ENCODE measurements around the gene GYS2. TPM values are rescaled to one million over a fixed set of nuclear protein-coding genes. Genes with fewer than 3 reads are reported as not detected.

The GYS2 gene
- total and polyA plus RNA-seq, 4 donors = 15.5 to 86.8 (median 34.1) TPM

- WGBS = 23% methylated on average over 2 of the region's 2 CpGs
- H3K9me3 ChIP-seq (ENCODE audit: control insufficient read depth in 4 of 4, low read length in 3 of 4) = no peaks in the 10 kb centered on the region
- peak overlapping the region; percentile 40 to 80 for H3K27ac ChIP-seq (ENCODE audit: low read depth in 1 of 2, low read length in 2 of 2)
- no peak for DNase-seq (ENCODE audit: low spot score)
- peaks cover 2 to 21% (median 16%) of the 10 kb centered on the region in 4 donors for H3K4me1 ChIP-seq (ENCODE audit: control insufficient read depth in 4 of 4, insufficient read depth in 4 of 4, low read length in 3 of 4)
- H3K9ac ChIP-seq (ENCODE audit: low read depth in 1 of 2, low read length in 2 of 2) = no peak overlapping the region
- H3K4me3 ChIP-seq (ENCODE audit: low read depth in 1 of 3, low read length in 3 of 3) = no peak overlapping the region
- peak in 1 of 2 donors; percentile 41 for TF ChIP-seq RAD21 (IDR thresholded peaks at IDR 0.05)
- TF ChIP-seq ATF3 (IDR thresholded peaks at IDR 0.05) = no peak
- H3K36me3 ChIP-seq (ENCODE audit: control insufficient read depth in 4 of 4, insufficient read depth in 3 of 4, low read depth in 1 of 4, low read length in 3 of 4) = peaks cover 0 to 10% (median 5%) of the 10 kb centered on the region in 4 donors
- H3K27me3 ChIP-seq (ENCODE audit: control insufficient read depth in 4 of 4, insufficient read depth in 4 of 4, low read length in 3 of 4) = no peaks in the 10 kb centered on the region
Measured at GRCh38 chr12:21561158-21561557, 43.5 kb downstream of the GYS2 start.

DNA sequence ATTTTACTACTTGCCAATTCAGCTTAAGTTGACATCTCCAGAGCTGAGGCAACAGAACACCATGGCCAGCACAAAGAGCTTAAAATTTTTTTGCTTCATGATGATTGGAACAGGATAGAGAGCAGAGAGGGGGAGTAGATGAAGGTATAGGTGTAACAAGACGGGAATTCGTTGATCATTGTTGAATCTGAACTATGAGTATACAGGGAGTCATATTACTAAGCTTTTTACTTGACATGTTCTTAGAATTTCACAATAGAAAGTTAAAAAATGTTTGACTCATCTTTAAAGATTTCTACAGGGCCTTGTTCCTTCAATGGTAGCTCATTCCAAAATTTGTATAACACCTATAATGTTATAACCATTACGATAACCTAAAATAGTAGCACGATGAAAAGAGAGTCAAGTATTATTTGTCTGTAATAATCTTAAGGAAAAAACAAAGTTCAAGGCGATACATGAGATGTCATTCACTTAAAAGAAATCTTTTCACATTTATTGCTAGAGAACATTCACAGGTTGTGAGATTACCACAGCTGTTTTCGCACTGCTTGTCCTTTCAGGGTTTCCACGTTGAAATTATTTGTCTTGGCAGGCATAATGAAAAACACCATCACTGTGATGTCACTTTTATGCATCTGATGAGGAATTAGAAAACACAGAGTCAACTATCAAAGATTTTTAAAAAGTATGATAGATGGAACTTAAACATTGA lies 44.6 kb downstream of the GYS2 start:
- Histone ChIP-seq H3K36me3 (ENCODE audit: control insufficient read depth in 4 of 4, insufficient read depth in 3 of 4, low read depth in 1 of 4, low read length in 3 of 4) (peaks cover 0 to 11% (median 5%) of the 10 kb centered on the region in 4 donors), H3K27me3 (ENCODE audit: control insufficient read depth in 4 of 4, insufficient read depth in 4 of 4, low read length in 3 of 4) (no peaks in the 10 kb centered on the region), H3K4me3 (ENCODE audit: low read depth in 1 of 3, low read length in 3 of 3) (no peak overlapping the region), H3K9me3 (ENCODE audit: control insufficient read depth in 4 of 4, low read length in 3 of 4) (no peaks in the 10 kb centered on the region), H3K27ac (ENCODE audit: low read depth in 1 of 2, low read length in 2 of 2) (peak overlapping the region; percentile 66 to 80), H3K4me1 (ENCODE audit: control insufficient read depth in 4 of 4, insufficient read depth in 4 of 4, low read length in 3 of 4) (peaks cover 2 to 15% (median 9%) of the 10 kb centered on the region in 4 donors), H3K9ac (ENCODE audit: low read depth in 1 of 2, low read length in 2 of 2) (no peak overlapping the region)
- no peak for TF ChIP-seq EGR1 (IDR thresholded peaks at IDR 0.05; ENCODE audit: low read depth in 2 of 2)
- peak; percentile 40 for TF ChIP-seq SP1 (IDR thresholded peaks at IDR 0.05)
- peak; percentile 52 to 58 for TF ChIP-seq HNF4A (conservative IDR thresholded peaks at IDR 0.05)
- TF ChIP-seq, protein P1, sequence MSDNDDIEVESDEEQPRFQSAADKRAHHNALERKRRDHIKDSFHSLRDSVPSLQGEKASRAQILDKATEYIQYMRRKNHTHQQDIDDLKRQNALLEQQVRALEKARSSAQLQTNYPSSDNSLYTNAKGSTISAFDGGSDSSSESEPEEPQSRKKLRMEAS (IDR thresholded peaks at IDR 0.05) = peak; percentile 54
- peak; percentile 23 to 46 for TF ChIP-seq RAD21 (IDR thresholded peaks at IDR 0.05)
- no peak for TF ChIP-seq REST (IDR thresholded peaks at IDR 0.05)
- no peak for TF ChIP-seq TAF1 (conservative IDR thresholded peaks at IDR 0.05)
- TF ChIP-seq FOXA1 (IDR thresholded peaks at IDR 0.05) = no peak
- TF ChIP-seq ATF3 (IDR thresholded peaks at IDR 0.05) = peak; percentile 20
- peak; percentile 18 to 59 for TF ChIP-seq RXRA (IDR thresholded peaks at IDR 0.05)
- TF ChIP-seq NR2F2 (IDR thresholded peaks at IDR 0.05) = no peak
- peak; percentile 33 for TF ChIP-seq FOXA2 (IDR thresholded peaks at IDR 0.05)
- TF ChIP-seq, protein P2, sequence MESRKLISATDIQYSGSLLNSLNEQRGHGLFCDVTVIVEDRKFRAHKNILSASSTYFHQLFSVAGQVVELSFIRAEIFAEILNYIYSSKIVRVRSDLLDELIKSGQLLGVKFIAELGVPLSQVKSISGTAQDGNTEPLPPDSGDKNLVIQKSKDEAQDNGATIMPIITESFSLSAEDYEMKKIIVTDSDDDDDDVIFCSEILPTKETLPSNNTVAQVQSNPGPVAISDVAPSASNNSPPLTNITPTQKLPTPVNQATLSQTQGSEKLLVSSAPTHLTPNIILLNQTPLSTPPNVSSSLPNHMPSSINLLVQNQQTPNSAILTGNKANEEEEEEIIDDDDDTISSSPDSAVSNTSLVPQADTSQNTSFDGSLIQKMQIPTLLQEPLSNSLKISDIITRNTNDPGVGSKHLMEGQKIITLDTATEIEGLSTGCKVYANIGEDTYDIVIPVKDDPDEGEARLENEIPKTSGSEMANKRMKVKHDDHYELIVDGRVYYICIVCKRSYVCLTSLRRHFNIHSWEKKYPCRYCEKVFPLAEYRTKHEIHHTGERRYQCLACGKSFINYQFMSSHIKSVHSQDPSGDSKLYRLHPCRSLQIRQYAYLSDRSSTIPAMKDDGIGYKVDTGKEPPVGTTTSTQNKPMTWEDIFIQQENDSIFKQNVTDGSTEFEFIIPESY (IDR thresholded peaks at IDR 0.05) = peak; percentile 29
- TF ChIP-seq HNF4G (IDR thresholded peaks at IDR 0.05) = no peak
- TF ChIP-seq JUND (IDR thresholded peaks at IDR 0.05) = no peak
- peak; percentile 74 for TF ChIP-seq YY1 (IDR thresholded peaks at IDR 0.05)
- TF ChIP-seq CTCF (IDR thresholded peaks at IDR 0.05; ENCODE audit: low read depth, low read length, missing input control) = no peak
- no peak for TF ChIP-seq GABPA (IDR thresholded peaks at IDR 0.05 in 1 of 2, conservative IDR thresholded peaks at IDR 0.05 in 1 of 2)
- WGBS = 59% methylated on average over 7 of the region's 7 CpGs
- no peak for DNase-seq (ENCODE audit: low spot score)

Data from liver (tissue), 9 donors.